H1 (cell line): ENCODE data around the gene NRXN3.

Experiments
- CBX5 ChIP-seq: fragments of 300-800, 300-1000 bp; sonication (generic); IDR thresholded peaks from 2 replicates; pipeline ENCODE4 v1.7.1; 2016; ENCODE audit warnings: antibody characterized with exemption, low read length, low read depth
- EP300 ChIP-seq, 2 experiments: IDR thresholded peaks; 1 replicate in 1 of 2; 2 replicates in 1 of 2; pipeline ENCODE4 v1.6.1; 2011 to 2012; ENCODE audit warnings: low read depth in 2 of 2, low read length in 2 of 2, mild to moderate bottlenecking in 2 of 2, borderline replicate concordance in 1 of 2, inconsistent platforms in 1 of 2, moderate library complexity in 1 of 2
- KDM1A ChIP-seq: fragments of 200-600, 300-600 bp; sonication (generic); IDR thresholded peaks from 2 replicates; pipeline ENCODE4 v1.7.1; 2016; ENCODE audit warnings: mild to moderate bottlenecking, low read length, borderline replicate concordance
- PHF8 ChIP-seq: fragments of 200-600 bp; sonication (generic); conservative IDR thresholded peaks from 2 replicates; pipeline ENCODE4 v1.7.1; 2012; ENCODE audit warnings: low read depth, mild to moderate bottlenecking, inconsistent platforms, low read length, moderate library complexity
- SIN3A ChIP-seq, 2 experiments: IDR thresholded peaks in 1 of 2; conservative IDR thresholded peaks in 1 of 2; 2 replicates each; pipeline ENCODE4 v1.6.1; 2011 to 2012; ENCODE audit warnings: low read length in 2 of 2, improper control_type of control experiment in 1 of 2, low read depth in 1 of 2, mild to moderate bottlenecking in 1 of 2
- TAF1 ChIP-seq: IDR thresholded peaks from 2 replicates; pipeline ENCODE4 v1.6.1; 2011; ENCODE audit warnings: mild to moderate bottlenecking, low read depth, low read length
- TF ChIP-seq, protein P1 (sequence below), 3 experiments: IDR thresholded peaks; 1 replicate in 2 of 3; 2 replicates in 1 of 3; pipeline versions ENCODE4 v1.5.1 to v1.6.1; 2011; ENCODE audit warnings: low read length in 3 of 3, mild to moderate bottlenecking in 3 of 3, inconsistent platforms in 2 of 3, low read depth in 1 of 3, moderate library complexity in 1 of 3; ENCODE audit not compliant: insufficient read depth in 1 of 3; ENCODE audit errors: control extremely low read depth in 1 of 3

- TF ChIP-seq, protein P1, sequence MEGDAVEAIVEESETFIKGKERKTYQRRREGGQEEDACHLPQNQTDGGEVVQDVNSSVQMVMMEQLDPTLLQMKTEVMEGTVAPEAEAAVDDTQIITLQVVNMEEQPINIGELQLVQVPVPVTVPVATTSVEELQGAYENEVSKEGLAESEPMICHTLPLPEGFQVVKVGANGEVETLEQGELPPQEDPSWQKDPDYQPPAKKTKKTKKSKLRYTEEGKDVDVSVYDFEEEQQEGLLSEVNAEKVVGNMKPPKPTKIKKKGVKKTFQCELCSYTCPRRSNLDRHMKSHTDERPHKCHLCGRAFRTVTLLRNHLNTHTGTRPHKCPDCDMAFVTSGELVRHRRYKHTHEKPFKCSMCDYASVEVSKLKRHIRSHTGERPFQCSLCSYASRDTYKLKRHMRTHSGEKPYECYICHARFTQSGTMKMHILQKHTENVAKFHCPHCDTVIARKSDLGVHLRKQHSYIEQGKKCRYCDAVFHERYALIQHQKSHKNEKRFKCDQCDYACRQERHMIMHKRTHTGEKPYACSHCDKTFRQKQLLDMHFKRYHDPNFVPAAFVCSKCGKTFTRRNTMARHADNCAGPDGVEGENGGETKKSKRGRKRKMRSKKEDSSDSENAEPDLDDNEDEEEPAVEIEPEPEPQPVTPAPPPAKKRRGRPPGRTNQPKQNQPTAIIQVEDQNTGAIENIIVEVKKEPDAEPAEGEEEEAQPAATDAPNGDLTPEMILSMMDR (IDR thresholded peaks at IDR 0.05; ENCODE audit: control extremely low read depth in 1 of 3, insufficient read depth in 1 of 3, low read depth in 1 of 3, low read length in 3 of 3), result no peak
- TF ChIP-seq KDM1A (no peak), TAF1 (no peak), PHF8 (no peak), SIN3A (conservative IDR thresholded peaks at IDR 0.05 in 1 of 2, IDR thresholded peaks at IDR 0.05 in 1 of 2; ENCODE audit: low read depth in 1 of 2, low read length in 2 of 2) (no peak), EP300 (IDR thresholded peaks at IDR 0.05; ENCODE audit: borderline replicate concordance in 1 of 2, low read depth in 2 of 2, low read length in 2 of 2) (no peak), CBX5 (no peak)
Observed at GRCh38 chr14:79475887-79476532, 1305.8 kb downstream of the NRXN3 start.
